Kidney epithelial cell (primary cell): ENCODE data around the gene DEFB112. TPM values are rescaled to one million over a fixed set of nuclear protein-coding genes. Genes with fewer than 3 reads are reported as not detected.

Experiments used
- DNase-seq: peaks from one replicate; pipeline ENCODE4 v3.0.0-alpha.2; 2010; ENCODE audit warnings: low read depth
- H3K27me3 ChIP-seq: 2 replicates; pipeline ENCODE4 v1.6.0; 2011; ENCODE audit warnings: low read length; ENCODE audit not compliant: control insufficient read depth, insufficient read depth
- H3K36me3 ChIP-seq: 2 replicates; pipeline ENCODE4 v1.5.1; 2011; ENCODE audit warnings: low read length; ENCODE audit not compliant: control insufficient read depth, insufficient read depth
- H3K4me3 ChIP-seq: 2 replicates; pipeline ENCODE4 v1.5.1; 2011; ENCODE audit warnings: low read depth, mild to moderate bottlenecking, control low read depth, low read length
- CTCF ChIP-seq: IDR thresholded peaks from 2 replicates; pipeline ENCODE4 v1.5.1; 2011; ENCODE audit warnings: mild to moderate bottlenecking, moderate library complexity, low read length, control low read depth, inconsistent platforms; ENCODE audit not compliant: insufficient read depth, poor library complexity, severe bottlenecking
- total RNA-seq: library from RNA; depleted of rRNA; stranded (reverse); fragments of >200 nt; gene quantifications from 2 replicates; pipeline ENCODE4 v1.2.3, GENCODE V29; 2015

Gene DEFB112
- total RNA-seq, 1 donor from 2014 or later = not detected

GRCh38 chr6:50030777-50031562 lies 18.8 kb downstream of the DEFB112 start:
- no peaks in the 10 kb centered on the region for H3K36me3 ChIP-seq
- TF ChIP-seq CTCF = peak; percentile 39
- no peak for DNase-seq

GRCh38 chr6:50030350-50030749 lies 19.4 kb downstream of the DEFB112 start:
- no peak for DNase-seq
- H3K4me3 ChIP-seq = no peak overlapping the region
- no peaks in the 10 kb centered on the region for H3K36me3 ChIP-seq
- H3K27me3 ChIP-seq = no peaks in the 10 kb centered on the region
- no peak for TF ChIP-seq CTCF

More at GRCh38 chr6:50030777-50031562, 18.8 kb downstream of the DEFB112 start:
- Histone ChIP-seq H3K27me3 (no peaks in the 10 kb centered on the region), H3K4me3 (no peak overlapping the region)

- H3K36me3 ChIP-seq = no peaks in the 10 kb centered on the region
- TF ChIP-seq CTCF = no peak
- H3K4me3 ChIP-seq = no peak overlapping the region
- H3K27me3 ChIP-seq = no peaks in the 10 kb centered on the region
- DNase-seq = no peak
Measured at GRCh38 chr6:50025258-50025657, 24.5 kb downstream of the DEFB112 start.

GRCh38 chr6:50021894-50022293 lies 27.8 kb downstream of the DEFB112 start, which contains the start of gene DEFB110:
DEFB110 (minus strand) TSS chr6:50021994; CDS start chr6:50021935, 59 bp downstream.
- TF ChIP-seq CTCF = no peak
- DNase-seq = no peak
- H3K27me3 ChIP-seq = no peaks in the 10 kb centered on the region
- H3K4me3 ChIP-seq = no peak within 1 kb of the TSS
- no peaks in the 10 kb centered on the region for H3K36me3 ChIP-seq

GRCh38 chr6:50007819-50008218 lies 41.9 kb downstream of the DEFB112 start:
- TF ChIP-seq CTCF = no peak
- Histone ChIP-seq H3K36me3 (no peaks in the 10 kb centered on the region), H3K27me3 (no peaks in the 10 kb centered on the region), H3K4me3 (no peak overlapping the region)
- no peak for DNase-seq

GRCh38 chr6:50003139-50003538 lies 46.6 kb downstream of the DEFB112 start:
- Histone ChIP-seq H3K36me3 (no peaks in the 10 kb centered on the region), H3K4me3 (no peak overlapping the region), H3K27me3 (no peaks in the 10 kb centered on the region)
- DNase-seq = no peak
- TF ChIP-seq CTCF = no peak
